Right renal pelvis (tissue), 4 donors: Measurements from ENCODE around the gene USP40. TPM values are rescaled to one million over a fixed set of nuclear protein-coding genes. Genes with fewer than 3 reads are reported as not detected.

Experiments
- DNase-seq, 4 donors: peaks; one replicate each; pipeline ENCODE4 v3.0.0-alpha.2; 2013; ENCODE audit warnings: low read depth in 4 of 4, low spot score in 3 of 4, missing footprints in 1 of 4
- polyA plus RNA-seq, 4 donors: library from polyadenylated mRNA; unstranded; fragments of 120-200 nt; gene quantifications; one replicate each; pipeline ENCODE4 v1.2.1, GENCODE V29; 2013; ENCODE audit not compliant: insufficient read length in 4 of 4

The USP40 gene
- polyA plus RNA-seq, 4 donors = 42.0 to 57.0 (median 46.3) TPM

DNA sequence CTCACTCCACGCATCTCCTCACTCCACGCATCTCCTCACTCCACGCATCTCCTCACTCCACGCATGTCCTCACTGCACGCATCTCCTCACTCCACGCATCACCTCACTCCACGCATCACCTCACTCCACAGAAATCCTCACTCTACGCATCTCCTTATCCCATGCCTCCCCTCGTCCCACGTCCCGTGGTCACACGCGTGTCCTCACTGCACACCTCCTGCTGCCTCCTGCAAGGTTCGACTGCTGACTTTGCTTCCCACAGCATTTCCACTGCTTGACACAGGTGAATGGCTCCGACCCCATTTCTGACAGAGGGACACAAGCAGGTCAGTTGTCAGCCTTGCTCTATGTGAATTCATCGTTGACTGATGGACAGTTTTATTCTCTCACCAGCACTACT, 103.0 kb downstream of the USP40 start:
- DNase-seq = no peak

DNA sequence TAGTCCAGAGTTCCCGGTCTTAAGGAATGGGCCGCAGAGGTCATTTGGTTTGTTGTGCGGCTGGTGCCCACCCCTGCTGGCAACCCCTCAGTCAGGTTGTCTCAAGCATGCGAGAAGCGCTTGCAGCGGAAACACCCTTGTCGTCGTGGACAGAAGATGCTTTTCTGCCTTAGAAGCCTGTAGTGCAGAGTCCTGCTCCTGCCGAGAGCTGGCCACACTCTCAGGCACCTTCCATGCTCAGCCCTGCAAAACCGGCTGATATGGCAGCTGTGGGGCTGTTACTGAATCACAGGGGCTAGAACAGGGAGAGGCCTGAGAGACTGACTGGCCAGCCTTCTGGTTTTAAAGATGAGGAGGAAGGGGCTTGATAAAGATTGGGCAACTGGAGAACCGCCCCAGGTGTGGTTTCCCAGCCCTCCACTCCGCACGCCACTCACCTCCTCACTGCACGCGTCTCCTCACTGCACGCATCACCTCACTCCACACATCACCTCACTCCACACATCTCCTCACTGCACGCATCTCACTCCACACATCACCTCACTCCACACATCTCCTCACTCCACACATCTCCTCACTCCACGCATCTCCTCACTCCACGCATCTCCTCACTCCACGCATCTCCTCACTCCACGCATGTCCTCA, 103.6 kb downstream of the USP40 start:
- no peak for DNase-seq

DNA sequence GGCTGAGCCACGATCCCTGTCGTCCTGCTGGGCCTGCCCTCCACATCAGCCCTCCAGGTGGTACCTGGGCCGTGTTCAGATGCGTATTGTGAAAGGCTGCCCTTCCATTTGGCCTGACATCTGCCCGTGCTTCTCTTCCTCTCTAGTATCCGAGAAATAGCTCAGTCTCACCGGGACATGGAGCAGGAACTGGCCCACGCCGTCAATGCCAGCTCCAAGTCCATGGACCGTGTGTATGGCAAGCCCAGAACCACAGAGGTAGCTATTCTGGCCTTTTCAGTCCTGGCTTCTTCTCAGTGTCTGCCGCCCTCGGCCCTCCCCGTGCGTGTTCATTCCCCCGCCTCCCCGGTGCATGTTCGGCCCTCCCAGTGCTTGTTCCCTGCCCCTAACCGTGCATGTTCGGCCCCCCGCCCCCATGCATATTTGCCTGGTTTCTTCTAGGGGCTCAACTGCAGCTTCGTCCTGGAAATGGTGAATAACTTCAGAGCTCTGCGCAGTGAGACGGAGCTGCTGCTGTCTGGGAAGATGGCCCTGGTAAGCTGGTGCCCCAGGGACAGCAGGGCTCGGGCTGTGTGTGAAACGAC, 104.3 kb downstream of the USP40 start:
- no peak for DNase-seq

DNA sequence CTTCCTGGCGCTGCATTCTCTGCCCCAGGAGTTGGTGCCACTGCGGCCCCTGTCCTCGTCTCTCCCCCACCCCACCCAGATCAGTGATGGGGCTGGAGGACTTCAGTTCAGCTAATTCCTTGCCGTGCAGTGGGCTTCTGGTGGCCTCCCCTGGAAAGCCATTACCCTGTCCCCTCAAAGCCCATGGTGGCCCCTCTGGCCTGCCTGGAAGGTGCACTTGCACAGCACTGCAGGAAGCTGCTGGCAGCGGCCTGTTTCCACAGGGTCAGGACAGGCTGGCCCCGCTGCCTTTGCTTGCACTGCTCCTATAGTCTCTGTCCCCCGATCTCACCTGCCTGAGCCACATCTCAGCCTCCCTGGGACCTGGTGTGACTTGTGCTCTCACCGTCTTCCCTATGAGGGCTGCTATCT, 105.1 kb downstream of the USP40 start:
- DNase-seq = no peak

DNA sequence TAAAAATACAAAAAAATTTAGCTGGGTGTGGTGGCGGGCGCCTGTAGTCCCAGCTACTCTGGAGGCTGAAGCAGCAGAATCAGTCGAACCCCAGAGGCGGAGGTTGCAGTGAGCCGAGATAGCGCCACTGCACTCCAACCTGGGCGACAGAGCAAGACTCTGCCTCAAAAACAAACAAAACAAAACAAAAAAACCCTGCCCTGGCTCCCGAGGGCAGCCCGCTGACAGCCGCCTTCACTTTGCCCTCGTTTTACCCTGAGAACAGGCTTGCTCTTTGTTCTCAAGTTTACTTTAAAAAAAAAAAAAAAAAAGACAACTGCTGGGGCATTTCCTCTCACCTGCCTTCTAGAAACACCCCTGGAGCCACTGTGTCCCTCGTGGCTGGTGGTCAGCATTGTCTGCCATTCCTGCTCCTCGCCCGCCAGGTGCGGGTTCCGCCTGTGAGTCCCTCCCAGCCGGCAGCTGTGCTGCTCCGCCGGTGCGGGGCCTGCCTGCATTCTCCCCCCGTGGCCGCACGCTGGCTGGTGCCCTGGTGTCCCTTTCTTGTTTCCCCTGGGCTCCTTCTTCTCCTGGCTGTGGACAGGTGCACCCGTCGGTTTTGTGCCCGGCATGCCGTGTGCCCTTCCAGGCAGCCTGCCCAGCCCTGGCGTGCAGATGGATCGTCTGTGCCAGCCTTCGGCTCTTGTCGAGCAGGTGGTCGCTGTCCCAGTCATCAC, 105.7 kb downstream of the USP40 start:
- no peak for DNase-seq

DNA sequence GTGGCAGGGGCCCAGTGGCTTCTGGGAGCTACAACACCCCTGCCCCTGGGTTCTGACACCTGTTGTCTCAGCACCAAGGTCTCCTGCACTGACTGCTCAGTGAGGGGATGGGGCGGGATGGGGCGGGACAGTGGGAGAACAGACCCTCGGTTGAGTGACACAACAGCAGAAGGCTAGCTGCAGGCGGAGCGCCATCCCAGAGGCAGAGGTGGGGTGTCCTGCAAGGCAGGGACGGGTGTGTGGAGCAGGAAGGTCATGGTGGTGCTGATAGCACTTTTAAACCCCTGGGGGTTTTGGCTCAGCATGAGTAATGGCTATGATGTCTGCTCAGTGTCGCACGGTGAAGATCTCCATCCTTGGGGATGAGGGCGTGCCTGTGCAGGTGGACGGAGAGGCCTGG, 107.2 kb downstream of the USP40 start:
- DNase-seq = no peak

DNA sequence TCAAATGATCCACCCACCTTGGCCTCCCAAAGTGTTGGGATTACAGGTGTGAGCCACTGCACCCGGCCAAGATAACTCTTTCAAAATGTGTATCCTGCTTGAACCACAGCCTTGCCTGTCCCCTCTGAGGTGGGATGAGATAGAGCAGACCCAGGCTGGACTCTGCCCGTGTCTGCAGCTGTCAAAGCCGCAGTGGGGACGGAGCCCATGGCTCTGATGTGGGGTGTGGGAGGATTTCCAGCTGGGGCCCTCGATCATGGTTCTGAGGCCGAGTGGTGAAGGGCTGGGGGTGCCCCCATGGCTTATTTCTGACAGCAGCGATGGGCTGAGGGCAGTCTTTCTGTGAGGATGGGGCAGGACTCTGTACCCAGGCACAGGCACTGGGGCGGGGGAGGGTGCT, 107.8 kb downstream of the USP40 start:
- no peak for DNase-seq

DNA sequence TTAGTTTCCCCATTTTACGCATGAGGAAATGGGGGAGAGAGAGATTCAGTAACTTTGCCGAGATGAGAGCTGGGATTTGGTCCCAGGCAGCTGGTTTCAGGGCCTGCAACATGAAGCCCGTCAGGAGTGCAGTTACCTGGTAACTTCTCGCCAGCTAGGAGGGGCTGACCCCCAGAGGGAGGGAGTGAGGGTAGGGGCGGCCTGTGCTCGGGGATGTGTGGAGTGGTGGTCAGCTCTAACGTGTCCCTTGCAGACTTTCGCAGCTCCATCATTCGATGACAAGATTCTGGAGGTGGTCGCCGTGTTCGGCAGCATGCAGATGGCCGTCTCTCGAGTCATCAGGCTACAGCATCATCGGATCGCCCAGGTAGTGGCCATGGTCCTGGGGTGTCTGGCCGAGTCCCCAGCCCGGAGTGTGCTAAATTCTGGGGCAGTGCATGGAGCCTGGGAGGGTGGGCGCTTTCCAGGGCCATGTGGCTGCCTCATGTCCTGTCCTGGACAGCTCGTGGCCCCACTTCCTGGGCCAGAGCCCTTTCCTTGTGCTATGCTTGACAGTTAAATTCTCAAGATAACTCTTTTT, 108.5 kb downstream of the USP40 start:
- no peak for DNase-seq

DNA sequence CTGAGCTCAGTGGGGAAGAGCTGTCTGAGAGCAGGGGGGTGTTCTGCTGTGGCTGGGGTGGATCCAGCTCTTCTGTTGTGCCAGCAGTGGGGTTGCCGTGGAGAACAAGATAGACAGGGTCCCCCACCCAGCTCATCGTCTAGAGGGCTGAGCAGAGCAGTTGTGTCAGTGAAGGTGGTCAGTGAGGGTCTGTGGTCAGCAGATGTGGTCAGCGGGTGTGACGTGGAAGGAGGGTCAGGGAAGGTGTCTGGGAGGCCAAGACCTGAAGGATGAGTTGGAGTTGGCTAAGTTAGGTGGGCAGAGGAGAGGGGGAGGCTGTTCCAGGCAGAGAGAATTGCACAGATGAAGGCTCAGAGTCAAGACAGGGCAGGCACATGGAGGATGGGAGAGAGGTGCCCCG, 109.2 kb downstream of the USP40 start:
- no peak for DNase-seq

DNA sequence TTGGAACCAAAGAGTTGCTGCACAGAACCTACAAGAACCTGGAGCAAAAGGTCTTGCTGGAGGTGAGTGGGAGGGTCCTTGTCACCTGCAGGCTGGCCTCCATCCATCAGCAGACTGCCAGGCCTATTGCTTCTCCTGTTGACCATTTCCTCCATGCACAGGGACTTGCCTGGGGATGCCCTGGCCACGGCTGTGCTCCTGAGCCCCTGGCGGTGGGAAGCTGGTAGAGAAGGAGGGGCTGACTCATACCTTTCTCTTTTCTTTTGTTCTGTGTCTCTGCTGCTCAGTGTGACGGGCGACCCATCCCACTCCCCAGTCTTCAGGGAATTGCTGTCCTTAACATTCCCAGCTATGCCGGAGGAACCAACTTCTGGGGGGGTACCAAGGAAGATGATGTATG, 109.6 kb downstream of the USP40 start:
- no peak for DNase-seq

DNA sequence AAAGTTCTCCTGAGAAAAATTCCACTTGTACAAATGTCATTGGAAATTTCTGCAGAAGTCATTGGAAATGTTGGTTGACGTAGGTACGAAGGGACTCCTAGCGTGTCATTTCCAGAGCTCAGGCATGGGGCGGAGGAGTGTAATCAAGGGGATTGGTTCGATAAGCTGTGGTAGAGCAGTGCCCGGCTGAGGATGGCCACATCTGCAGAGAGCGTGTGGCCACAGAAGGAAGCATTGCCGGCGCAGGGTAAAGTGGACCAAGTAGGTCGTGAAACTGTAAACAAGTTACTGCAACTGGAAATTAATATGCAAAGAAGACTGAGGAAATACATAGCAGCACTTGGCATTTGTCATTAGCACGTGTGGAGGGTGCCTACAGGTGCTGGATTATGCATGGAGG, 110.5 kb downstream of the USP40 start:
- no peak for DNase-seq

DNA sequence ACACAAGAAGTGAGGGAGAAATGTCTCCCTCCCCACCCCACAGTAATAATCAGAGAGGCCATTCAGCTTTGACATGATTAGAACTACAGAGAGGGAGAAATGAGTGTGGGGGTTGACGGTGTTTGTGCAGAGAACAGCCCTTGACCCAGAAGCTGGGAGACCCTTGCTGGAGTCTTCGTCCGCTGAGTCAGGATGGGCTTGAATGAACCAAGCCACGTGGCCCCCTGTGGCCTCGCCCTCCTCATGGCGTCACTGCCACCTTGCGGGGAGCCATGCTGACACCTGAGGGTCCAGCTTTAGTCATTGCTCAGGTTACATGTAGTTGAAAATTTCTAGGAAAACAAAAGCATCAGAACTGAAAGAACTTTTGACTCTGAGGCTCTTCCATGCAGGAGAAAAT, 111.1 kb downstream of the USP40 start:
- DNase-seq = no peak

DNA sequence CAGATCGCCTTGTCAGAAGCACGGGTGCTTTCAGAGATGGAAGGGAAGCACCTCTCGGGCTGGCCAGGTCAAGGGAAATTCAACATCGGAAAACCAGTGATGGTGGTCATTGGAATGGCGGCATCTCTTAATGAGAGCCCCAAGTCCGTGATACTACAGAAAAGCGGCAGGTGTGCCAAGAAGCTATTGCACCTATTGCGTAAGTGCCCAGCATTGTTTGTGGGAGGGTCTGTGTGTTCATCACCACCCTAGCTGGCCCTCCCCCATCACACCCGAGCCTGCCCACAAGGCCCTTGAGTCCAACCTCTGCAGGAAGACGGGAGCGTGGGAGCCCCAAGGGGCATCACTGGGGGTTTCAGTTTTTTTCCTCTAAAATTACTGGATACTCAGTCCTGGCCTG, 111.6 kb downstream of the USP40 start:
- no peak for DNase-seq

DNA sequence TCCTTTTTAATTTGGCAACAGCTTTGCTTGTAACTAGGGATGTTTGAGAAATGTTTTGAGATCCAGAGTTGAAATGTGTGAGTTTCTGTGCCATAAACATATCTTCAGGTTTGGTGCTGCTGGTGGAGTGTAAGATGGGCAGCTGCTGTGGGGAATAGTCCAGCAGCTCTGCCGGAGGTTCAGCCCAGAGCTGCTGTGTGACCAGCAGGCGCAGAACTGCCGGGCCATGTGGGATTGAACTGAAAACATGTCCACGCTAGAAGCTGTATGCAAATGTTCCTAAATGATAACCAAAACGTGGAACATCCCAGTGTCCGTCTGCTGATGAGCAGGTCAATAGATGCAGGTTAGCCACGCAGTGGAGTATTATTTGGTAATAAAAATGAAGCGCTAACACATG, 112.7 kb downstream of the USP40 start:
- DNase-seq = no peak

DNA sequence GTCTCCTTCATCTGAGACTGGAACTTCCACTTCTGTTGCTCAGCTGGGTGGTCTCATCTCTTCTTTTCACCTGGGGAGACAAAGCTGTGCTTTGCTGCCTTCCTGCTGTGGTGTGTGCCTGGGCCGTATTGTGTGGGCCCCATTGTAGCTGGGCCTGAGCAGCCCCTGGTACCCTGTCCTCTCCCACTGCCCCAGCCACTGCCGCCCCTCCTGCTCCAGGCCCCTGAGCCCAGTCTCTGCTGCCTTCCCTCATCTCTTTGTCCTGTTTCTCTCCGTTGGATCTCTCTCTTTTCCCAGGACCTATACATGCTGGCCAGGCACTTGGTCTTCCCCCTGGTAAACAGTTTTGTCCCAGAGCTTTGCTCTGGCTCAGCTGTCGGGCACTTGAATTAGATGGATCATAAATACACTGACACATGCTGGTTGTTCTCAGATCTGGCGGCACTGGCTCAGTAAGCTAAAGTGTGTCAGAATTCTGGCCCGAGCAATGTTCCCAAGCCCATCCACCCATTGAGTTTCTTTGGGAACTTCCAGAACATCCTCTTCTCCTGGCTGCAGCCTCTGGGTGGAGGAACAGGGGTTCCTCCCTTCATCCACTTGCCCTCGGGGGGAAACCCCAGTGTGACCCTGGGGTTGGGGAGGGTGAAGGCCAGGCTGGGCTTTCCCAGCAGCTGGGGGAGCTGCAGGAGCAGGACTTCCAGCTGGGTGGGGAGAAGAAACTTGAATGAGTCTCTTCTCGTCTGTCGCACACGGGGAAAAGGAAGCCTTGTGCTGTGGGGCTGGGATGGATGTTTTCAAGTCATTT, 113.3 kb downstream of the USP40 start:
- no peak for DNase-seq

DNA sequence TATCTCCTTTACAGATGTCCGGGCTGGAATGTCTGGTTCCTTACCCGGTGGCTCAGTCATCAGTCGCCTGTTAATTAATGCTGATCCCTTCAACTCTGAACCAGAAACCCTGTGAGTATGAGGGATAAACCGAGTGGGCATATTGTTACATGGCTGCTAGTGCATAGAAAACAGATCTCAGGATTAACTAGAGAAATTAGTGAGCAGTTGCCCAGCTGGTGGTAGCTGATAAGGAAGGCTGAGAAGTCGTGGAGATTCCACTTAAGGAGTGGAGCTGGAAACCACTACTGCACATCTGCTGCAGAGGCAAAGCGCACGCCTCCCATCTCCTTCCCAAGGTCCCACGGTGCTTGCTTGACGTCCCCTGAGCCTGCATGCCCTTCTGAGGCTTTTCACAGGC, 114.6 kb downstream of the USP40 start:
- no peak for DNase-seq

DNA sequence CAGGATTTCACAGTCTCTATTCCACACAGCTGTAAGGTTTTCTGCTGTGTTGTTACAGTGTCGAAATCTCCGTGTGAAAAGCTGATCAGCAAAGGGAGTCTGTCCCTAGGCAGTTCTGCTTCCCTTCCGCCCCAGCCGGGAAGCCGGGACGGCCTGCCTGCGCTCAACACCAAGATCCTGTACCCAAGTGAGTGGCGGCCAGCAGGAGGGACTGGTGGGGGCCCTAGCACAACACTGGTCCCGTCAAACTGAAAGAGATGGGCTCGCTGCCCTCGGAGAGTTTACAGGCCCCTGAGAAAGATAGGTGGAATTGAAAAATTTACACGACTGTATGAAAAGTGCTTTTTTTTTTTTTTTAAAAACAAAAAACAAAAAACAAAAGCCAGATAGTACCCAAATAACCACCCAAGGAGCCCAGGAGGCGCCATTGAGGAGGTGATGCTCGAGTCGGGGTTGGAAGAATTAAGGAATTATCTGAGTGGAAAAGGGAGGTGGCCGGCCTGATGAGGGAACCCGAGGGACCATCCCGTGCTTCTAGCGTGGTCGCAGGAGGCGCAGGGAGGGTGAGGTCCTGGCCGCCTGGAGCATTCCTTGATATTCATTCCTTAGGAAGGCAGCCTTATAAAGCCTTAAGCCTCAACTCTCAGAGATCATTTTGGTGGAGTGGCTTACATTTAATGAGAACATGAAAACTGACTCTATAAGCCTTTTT, 115.6 kb downstream of the USP40 start:
- DNase-seq = no peak

DNA sequence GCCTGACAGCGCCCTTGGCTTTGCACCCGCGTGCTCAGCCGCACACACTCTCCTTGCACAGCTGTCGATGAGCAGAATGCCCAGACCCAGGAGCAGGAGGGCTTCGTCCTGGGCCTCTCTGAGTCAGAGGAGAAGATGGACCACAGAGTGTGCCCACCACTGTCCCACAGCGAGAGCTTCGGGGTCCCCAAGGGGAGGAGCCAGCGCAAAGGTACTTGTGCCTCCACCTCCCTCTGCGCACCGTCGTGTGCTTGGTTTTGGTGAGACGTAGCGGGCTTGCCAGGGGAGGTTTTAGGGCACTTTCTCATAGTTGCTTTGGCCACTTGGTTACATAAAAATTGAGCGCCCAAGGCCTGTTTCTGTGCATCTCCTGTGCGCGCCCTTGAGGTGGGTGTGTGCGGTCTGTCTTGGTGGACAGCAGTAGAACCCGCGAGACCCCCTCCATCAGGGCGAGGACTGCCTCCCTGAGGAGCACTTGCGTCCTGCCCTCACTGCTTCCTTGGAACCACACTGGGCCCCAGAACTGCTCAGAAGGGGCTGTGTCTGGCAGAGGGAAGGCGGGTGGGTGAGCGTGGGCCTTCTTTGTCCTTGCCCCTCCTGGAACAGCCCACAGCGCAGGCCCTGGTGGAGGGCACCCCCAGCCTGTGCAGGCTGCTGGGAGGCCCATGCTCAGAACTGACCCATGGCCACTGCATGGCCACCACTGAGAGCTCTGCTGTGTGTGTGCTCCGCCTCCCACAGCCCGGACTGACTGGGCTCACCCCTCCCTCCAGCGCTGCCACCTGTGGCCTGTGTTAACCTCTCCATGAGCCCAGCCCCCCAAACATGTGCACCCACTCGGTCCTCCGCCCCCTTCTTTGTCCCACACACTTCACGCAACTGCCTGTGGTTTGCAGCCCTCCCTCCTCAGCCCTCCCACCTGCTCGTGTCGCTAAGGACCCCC, 116.4 kb downstream of the USP40 start:
- no peak for DNase-seq
